Stomach smooth muscle (tissue), 2 donors: ENCODE data around the gene UQCC5.
"Not testable (repeated sequence)": the region's sequence is repeated elsewhere in the genome, so short reads cannot be mapped to it uniquely, and the experiment has no call there.

ENCODE experiments used
- H3K27ac ChIP-seq: one replicate; pipeline ENCODE4 v1.7.0; 2013; ENCODE audit warnings: mild to moderate bottlenecking, low read length, inconsistent platforms
- H3K27me3 ChIP-seq, 2 donors: one replicate each; pipeline ENCODE4 v1.7.0; 2013; ENCODE audit warnings: low read length in 2 of 2; ENCODE audit not compliant: insufficient read depth in 2 of 2, control insufficient read depth in 1 of 2
- H3K36me3 ChIP-seq, 2 donors: one replicate each; pipeline ENCODE4 v1.7.0; 2013; ENCODE audit warnings: low read length in 2 of 2; ENCODE audit not compliant: control insufficient read depth in 2 of 2, insufficient read depth in 2 of 2
- H3K4me1 ChIP-seq: one replicate; pipeline ENCODE4 v1.7.0; 2013; ENCODE audit warnings: low read length; ENCODE audit not compliant: control insufficient read depth, insufficient read depth
- H3K4me3 ChIP-seq, 2 donors: one replicate each; pipeline ENCODE4 v1.7.0; 2013; ENCODE audit warnings: low read length in 2 of 2
- H3K9ac ChIP-seq, 2 donors: one replicate each; pipeline ENCODE4 v1.7.0; 2013; ENCODE audit warnings: low read length in 2 of 2, mild to moderate bottlenecking in 1 of 2
- H3K9me3 ChIP-seq, 2 donors: one replicate each; pipeline ENCODE4 v1.7.0; 2013; ENCODE audit warnings: low read length in 2 of 2; ENCODE audit not compliant: control insufficient read depth in 2 of 2
- donor health status: healthy.
- donor health status: Pancreatic carcinoma.

Gene UQCC5

DNA sequence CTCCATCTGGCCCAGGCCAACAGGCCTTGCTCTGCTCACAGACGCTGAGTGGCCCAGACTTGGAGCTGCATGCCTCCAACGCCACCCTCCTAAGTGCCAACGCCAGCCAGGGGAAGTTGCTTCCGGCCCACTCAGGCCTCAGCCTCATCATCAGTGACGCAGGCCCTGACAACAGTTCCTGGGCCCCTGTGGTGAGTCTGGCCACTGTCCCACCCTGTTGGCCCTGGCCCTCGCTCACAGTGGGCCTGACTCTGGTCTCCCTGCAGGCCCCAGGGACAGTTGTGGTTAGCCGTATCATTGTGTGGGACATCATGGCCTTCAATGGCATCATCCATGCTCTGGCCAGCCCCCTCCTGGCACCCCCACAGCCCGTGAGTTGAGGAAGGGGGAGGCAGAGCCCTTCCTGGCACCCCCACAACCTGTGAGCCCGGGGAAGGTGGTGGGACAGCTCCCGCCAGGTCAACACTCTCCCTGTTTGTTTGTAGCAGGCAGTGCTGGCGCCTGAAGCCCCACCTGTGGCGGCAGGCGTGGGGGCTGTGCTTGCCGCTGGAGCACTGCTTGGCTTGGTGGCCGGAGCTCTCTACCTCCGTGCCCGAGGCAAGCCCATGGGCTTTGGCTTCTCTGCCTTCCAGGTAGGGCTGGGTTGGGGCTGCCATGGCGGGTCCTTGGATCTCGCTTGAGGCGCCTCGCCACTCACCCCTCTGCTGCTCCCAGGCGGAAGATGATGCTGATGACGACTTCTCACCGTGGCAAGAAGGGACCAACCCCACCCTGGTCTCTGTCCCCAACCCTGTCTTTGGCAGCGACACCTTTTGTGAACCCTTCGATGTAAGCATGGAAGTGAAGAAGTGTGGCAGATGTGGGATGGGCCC is 12.8 kb upstream of the UQCC5 start:
- peaks cover 0 to 7% of the 10 kb centered on the region in 2 donors for H3K36me3 ChIP-seq

DNA sequence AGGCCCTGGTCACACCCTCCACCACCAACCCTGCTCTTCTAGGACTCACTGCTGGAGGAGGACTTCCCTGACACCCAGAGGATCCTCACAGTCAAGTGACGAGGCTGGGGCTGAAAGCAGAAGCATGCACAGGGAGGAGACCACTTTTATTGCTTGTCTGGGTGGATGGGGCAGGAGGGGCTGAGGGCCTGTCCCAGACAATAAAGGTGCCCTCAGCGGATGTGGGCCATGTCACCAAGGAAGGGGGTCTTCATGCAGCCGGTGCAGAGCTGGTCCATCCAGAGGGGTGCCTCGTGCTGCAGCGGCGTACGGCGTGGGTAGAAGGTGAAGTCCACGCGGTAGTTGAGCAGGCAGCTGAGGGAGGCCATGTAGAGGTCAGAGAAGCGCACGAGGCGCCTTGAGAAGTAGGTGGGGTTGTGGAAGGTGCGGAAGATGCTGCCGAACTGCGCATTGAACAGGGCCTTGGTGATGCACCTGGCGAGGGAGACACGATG is 12.1 kb upstream of the UQCC5 start:
- Histone ChIP-seq H3K27ac (no peak overlapping the region), H3K9ac (no peak overlapping the region), H3K36me3 (peaks cover 0 to 10% of the 10 kb centered on the region in 2 donors)

More for the DNA sequence above, 12.8 kb upstream of the UQCC5 start:
- Histone ChIP-seq H3K27me3 (no peaks in the 10 kb centered on the region), H3K27ac (no peak overlapping the region), H3K4me1 (peaks cover 14% of the 10 kb centered on the region), H3K9me3 (no peaks in the 10 kb centered on the region), H3K9ac (no peak overlapping the region), H3K4me3 (no peak overlapping the region)

DNA sequence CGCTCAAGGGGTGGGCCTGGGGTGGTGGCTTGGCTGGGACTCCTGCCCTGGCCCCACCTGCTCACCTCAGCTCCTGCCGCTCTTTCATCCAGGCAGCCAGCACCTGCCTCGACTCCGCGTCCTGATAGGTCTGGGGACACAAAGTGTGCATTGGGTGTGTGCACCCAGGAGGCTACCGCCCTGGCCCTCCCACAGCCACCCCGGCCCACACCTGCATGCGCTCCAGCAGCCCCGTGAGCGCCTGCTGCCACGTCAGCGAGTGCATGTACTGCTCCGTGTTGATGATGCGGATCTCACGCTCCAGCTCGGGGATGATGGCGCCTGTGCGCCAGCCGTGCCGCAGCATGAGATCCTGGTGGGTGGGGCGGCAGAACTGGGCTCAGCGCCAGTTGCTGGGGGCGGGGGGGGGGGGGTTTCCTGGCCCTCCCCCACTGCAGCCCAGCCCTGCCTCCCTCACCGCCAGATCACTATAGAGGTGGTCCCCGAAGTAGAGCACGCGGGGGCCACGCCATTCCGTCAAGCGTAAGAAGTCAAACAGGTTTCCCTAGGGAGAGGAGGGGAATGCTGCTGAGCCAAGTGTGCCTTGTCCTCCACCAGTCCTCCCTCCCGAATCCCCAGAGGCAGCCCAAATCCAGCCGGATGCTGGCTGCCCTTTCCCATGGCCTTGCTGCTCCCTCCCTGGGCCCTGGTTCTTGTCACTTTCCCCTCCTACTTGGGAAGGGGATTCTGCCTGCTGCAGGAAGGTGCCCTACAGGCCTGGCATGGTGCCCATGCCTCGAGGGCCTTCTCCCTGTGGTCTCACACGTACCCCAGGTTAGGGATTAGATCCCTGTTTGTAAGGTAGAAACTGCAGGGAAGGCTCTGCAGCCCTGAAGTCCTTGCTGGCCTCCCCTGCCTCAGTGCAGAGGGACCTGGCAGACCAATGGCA is 11.4 kb upstream of the UQCC5 start:
- Histone ChIP-seq H3K36me3 (peaks cover 0 to 8% of the 10 kb centered on the region in 2 donors), H3K4me1 (peaks cover 14% of the 10 kb centered on the region)

More for the DNA sequence above, 12.1 kb upstream of the UQCC5 start:
- Histone ChIP-seq H3K9me3 (no peaks in the 10 kb centered on the region), H3K4me3 (no peak overlapping the region), H3K4me1 (peaks cover 14% of the 10 kb centered on the region), H3K27me3 (no peaks in the 10 kb centered on the region)

DNA sequence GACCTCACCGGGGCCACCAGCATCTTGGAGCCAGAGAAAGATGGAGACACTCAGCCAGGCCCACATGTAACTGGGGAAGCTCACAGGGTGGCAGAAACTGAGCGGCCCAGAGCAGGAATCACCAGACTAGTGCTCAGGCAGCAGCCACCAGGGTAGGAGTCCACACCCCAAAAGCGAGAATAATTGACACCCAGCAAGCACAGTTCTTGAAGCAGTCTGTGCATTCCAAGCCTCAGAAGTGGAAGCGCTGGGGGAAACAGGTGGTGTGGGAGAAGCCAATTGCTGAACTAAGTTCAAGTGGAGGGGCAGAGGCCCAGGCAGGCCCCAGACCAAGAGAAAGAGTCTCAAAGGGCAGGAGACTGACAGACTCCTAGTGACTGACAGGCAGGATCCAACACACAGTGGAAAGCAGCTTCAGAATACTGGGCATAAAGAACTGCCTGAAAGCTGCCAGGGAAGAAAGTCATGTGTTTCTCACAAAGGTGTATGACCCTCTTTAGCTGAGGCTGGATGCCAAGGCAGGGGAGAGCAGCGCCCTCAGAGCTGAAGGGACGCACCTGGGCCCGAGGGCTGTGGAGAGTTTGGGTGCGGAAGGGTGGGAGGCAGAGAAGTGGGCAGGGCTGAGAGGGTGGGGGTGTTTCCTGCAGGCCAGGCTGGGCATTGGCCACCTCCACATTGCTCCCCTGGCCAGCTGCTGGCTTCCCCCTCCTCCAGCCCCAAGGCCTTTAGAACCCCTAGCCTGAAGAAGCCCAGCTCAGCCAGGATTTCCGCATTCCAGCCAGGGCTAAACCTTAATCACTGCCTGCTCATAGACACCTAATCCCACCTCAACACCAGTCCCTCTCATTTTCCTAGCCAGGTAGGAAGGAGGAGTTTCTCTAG is 10.5 kb upstream of the UQCC5 start:
- no peak overlapping the region for H3K9ac ChIP-seq
- H3K4me3 ChIP-seq, result no peak overlapping the region
- no peaks in the 10 kb centered on the region for H3K27me3 ChIP-seq
- H3K4me1 ChIP-seq, result peaks cover 14% of the 10 kb centered on the region
- H3K9me3 ChIP-seq, result no peaks in the 10 kb centered on the region
- H3K36me3 ChIP-seq, result peaks cover 0 to 8% of the 10 kb centered on the region in 2 donors
- peak overlapping the region; percentile 11 for H3K27ac ChIP-seq

More for the DNA sequence above, 11.4 kb upstream of the UQCC5 start:
- Histone ChIP-seq H3K9ac (no peak overlapping the region), H3K27me3 (no peaks in the 10 kb centered on the region), H3K27ac (peak overlapping the region; percentile 11), H3K4me3 (no peak overlapping the region), H3K9me3 (no peaks in the 10 kb centered on the region)

DNA sequence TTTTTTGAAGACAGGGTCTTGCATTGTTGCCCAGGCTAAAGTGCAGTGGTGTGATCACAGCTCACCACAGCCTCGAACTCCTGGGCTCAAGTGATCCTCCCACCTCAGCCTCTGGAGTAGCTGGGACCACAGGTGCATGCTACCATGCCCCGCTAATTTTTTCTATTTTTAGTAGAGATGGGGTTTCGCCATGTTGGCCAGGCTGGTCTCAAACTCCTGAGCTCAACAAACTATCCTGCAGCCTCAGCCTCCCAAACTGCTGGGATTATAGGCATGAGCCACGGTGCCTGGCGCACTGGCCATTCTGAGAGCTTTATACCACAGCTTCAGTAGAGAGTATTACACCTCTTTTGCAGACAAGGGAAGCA is 9.8 kb upstream of the UQCC5 start:
- not testable (repeated sequence) for H3K27me3 ChIP-seq, H3K36me3 ChIP-seq, H3K9ac ChIP-seq, H3K27ac ChIP-seq, H3K4me3 ChIP-seq, H3K9me3 ChIP-seq
- peaks cover 14% of the 10 kb centered on the region for H3K4me1 ChIP-seq

DNA sequence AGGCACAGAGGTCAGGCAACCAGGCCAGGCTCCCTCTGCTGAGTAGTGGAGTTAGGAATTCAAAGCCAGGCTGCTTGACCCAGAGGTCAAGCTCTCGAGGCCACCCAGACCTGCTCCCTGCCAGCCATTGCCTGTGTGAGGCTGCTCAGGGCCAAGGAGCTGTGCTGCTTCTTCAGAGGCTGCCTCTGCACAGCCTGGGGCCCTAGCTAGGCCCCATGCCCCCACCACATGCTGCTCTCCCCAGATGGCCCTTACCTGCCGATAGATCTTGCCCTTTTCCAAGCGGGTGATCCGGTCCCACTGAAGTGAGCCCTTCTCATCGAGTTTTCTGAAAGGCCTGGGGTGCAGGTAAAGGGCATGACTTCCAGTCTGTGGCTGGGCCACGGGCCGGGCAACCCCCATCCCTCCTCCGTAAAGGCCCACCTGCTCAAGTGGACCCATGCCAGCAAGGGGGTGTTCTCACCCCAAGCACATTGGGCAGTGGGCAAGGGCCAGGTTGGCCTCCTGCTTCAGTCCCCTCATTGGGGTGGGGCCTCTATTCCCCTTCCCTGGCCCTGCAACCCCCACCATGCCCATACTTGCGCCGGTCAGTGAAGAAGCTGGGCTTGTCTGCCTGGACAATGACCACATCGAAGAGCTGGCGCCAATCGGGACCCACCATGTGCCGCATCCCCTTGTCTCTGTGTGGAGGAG is 9.2 kb upstream of the UQCC5 start:
- Histone ChIP-seq H3K36me3 (peaks cover 0 to 8% of the 10 kb centered on the region in 2 donors), H3K27ac (no peak overlapping the region), H3K4me1 (peaks cover 14% of the 10 kb centered on the region), H3K4me3 (no peak overlapping the region), H3K27me3 (no peaks in the 10 kb centered on the region), H3K9me3 (no peaks in the 10 kb centered on the region), H3K9ac (no peak overlapping the region)

DNA sequence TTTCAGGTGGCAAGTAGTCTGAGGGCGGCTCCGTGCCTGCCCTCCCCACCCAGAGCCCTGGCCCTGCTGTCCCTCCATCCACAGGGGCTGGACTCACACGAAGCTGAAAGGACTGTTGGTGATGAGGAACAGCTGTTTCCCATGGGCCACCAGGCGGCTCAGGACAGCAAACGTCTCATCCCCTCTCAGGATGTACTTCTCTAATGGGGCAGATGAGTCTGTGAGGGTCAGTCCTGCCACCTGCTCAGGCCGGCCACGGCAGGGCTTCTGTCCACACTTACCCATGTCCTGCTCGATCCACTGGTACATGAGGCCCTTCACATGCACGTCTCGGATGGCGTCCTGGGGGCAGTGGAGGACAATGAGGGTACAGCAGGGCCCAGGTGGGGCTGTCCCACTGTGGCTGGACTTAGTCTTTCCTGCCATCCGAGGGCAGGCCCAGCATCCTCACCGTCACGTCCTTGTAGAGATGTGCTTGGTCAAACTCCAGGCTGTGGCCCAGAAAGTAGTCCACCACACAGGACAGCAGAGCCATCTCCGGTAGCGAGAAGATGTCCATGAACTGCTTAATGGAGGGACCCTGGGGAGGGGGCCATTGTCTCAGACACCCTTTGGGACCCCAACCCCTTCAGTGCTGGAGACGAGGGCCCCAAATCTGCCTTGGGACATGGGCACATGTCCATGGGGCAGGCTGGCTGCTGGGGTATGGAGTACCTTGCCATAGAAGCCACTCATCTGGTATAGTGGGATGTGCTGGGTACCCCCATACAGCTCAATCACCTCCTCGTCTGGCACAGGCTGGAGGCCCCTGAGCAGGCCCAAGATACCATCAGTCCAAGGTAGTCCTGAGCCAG is 8.4 kb upstream of the UQCC5 start:
- Histone ChIP-seq H3K4me3 (no peak overlapping the region), H3K4me1 (peaks cover 19% of the 10 kb centered on the region), H3K9me3 (no peaks in the 10 kb centered on the region), H3K9ac (no peak overlapping the region), H3K27ac (no peak overlapping the region), H3K27me3 (no peaks in the 10 kb centered on the region), H3K36me3 (peaks cover 0 to 8% of the 10 kb centered on the region in 2 donors)

DNA sequence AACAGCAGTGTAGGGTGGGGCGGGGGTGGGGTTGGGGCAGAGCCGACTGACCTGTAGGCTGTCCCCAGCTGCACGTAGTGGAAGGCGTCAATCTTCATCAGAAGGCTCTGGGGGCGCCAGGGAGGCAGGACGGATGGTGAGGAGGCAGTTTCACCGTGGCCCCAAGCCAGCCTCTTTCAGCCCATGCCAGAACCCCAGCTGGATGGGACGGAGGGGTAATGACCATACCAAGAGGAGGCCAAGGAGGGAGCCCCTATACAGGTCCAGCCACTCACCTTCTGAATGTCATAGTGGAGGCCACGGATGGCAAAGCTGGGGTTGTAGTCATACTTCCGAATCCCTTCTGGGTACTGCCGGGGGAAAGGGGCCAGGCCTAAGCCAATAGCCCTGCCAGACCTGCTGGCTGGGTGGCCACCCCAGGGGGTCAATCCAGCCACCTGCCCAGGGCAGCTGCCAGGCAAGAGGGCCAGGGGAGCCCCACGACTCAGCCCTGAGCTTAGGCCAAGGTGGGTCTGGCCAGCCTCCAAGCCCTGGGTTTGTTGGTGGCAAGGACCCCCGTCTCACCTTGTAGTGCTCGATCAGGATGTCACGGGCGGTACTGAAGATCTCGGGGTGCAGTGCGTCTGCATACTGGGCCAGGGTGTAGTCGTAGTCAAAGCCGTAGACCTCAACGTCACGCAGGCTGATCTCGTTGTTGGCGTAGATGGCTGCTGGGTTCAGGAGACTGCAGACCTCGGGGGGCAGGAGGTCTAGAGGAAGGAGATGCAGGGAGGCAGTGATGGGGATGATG is 7.6 kb upstream of the UQCC5 start:
- H3K4me3 ChIP-seq, result no peak overlapping the region
- H3K36me3 ChIP-seq, result peaks cover 0 to 8% of the 10 kb centered on the region in 2 donors
- no peaks in the 10 kb centered on the region for H3K9me3 ChIP-seq
- H3K27me3 ChIP-seq, result no peaks in the 10 kb centered on the region
- no peak overlapping the region for H3K27ac ChIP-seq
- no peak overlapping the region for H3K9ac ChIP-seq
- H3K4me1 ChIP-seq, result peaks cover 20% of the 10 kb centered on the region
